HG03039 (cell line): ENCODE measurements around the gene MBNL1.
"Not testable (repeated sequence)": the region's sequence is repeated elsewhere in the genome, so short reads cannot be mapped to it uniquely, and the experiment has no call there.

Experiments used
- ATAC-seq: cut with Tn5 transposase; IDR thresholded peaks from one replicate; pipeline ENCODE4 v1.9.1; 2021; ENCODE audit warnings: mild to moderate bottlenecking, moderate library complexity; ENCODE audit not compliant: unreplicated experiment

Gene MBNL1

GRCh38 chr3:152367192-152367591 lies 98.5 kb downstream of the MBNL1 start:
- not testable (repeated sequence) for ATAC-seq

GRCh38 chr3:152372633-152373032 lies 103.9 kb downstream of the MBNL1 start:
- not testable (repeated sequence) for ATAC-seq

- ATAC-seq = no peak
Measured at GRCh38 chr3:152373379-152373778, 104.7 kb downstream of the MBNL1 start.

GRCh38 chr3:152374262-152374990 lies 105.7 kb downstream of the MBNL1 start:
- peak; percentile 38 for ATAC-seq

GRCh38 chr3:152375546-152375945 lies 106.8 kb downstream of the MBNL1 start:
- no peak for ATAC-seq

GRCh38 chr3:152376351-152377183 lies 107.8 kb downstream of the MBNL1 start:
- peak; percentile 69 for ATAC-seq

GRCh38 chr3:152377184-152377570 lies 108.4 kb downstream of the MBNL1 start:
- ATAC-seq = peak; percentile 2

GRCh38 chr3:152379415-152380042 lies 110.8 kb downstream of the MBNL1 start:
- no peak for ATAC-seq

- no peak for ATAC-seq
Measured at GRCh38 chr3:152380043-152380442, 111.3 kb downstream of the MBNL1 start.

GRCh38 chr3:152381881-152382295 lies 113.2 kb downstream of the MBNL1 start:
- ATAC-seq = no peak

GRCh38 chr3:152382312-152383135 lies 113.8 kb downstream of the MBNL1 start:
- no peak for ATAC-seq

- no peak for ATAC-seq
Measured at GRCh38 chr3:152383136-152383606, 114.4 kb downstream of the MBNL1 start.

GRCh38 chr3:152384412-152384811 lies 115.7 kb downstream of the MBNL1 start:
- no peak for ATAC-seq

- no peak for ATAC-seq
Measured at GRCh38 chr3:152385761-152386160, 117.0 kb downstream of the MBNL1 start.

- ATAC-seq = no peak
Measured at GRCh38 chr3:152386208-152386607, 117.5 kb downstream of the MBNL1 start.

GRCh38 chr3:152388631-152389030 lies 119.9 kb downstream of the MBNL1 start:
- ATAC-seq = no peak

- ATAC-seq = no peak
Measured at GRCh38 chr3:152389316-152389934, 120.7 kb downstream of the MBNL1 start.

- ATAC-seq = no peak
Measured at GRCh38 chr3:152390647-152391046, 121.9 kb downstream of the MBNL1 start.

GRCh38 chr3:152391671-152392070 lies 122.9 kb downstream of the MBNL1 start:
- ATAC-seq = no peak

- ATAC-seq = no peak
Measured at GRCh38 chr3:152392272-152392880, 123.6 kb downstream of the MBNL1 start.
